ENCODE data around the gene IGF1R. TPM values are rescaled to one million over a fixed set of nuclear protein-coding genes. Genes with fewer than 3 reads are reported as not detected.

Gene IGF1R
- total and polyA plus RNA-seq, 2 donors (not counting 3 experiments of a cell fraction or from before 2014, with no cell fraction given), result 16.1 to 59.1 TPM

- H4K20me1 ChIP-seq (replicated peaks; ENCODE audit: control insufficient read depth, extremely low read depth, insufficient read depth, low read length), result no peaks in the 10 kb centered on the region
- ChIA-PET CTCF (interaction anchor here (0.6 to 1.0 kb wide), 2 partner anchors 9 to 406 kb away, joined by 3 read pairs; no protein-coding TSS in a partner anchor), POLR2A (no interaction called here)
- TF ChIP-seq CTCF (IDR thresholded peaks at IDR 0.05; ENCODE audit: extremely low read depth in 1 of 2, insufficient read depth in 1 of 2, low read depth in 1 of 2, low read length in 2 of 2), result no peak
- TF ChIP-seq JUN (IDR thresholded peaks at IDR 0.05; ENCODE audit: borderline replicate concordance, insufficient read depth, insufficient read length, low read depth), result no peak
- no peak for TF ChIP-seq GATA2 (IDR thresholded peaks at IDR 0.05; ENCODE audit: insufficient read depth, insufficient read length, low read depth, low read length)
- TF ChIP-seq POLR2AphosphoS5 (IDR thresholded peaks at IDR 0.05; ENCODE audit: insufficient read depth, low read depth, low read length), result no peak
- no peak for TF ChIP-seq FOS (IDR thresholded peaks at IDR 0.05; ENCODE audit: borderline replicate concordance, insufficient read depth, low read length)
- no peak for TF ChIP-seq MAX (IDR thresholded peaks at IDR 0.05; ENCODE audit: insufficient read depth, insufficient read length)
- no peak for TF ChIP-seq POLR2A (IDR thresholded peaks at IDR 0.05; ENCODE audit: low read depth, low read length)
- no peak for TF ChIP-seq EZH2 (IDR thresholded peaks at IDR 0.05; ENCODE audit: borderline replicate concordance, low read depth, low read length, severe bottlenecking)
- no peak for TF ChIP-seq MYC (IDR thresholded peaks at IDR 0.05; ENCODE audit: low read depth, low read length)
- H3K27me3 ChIP-seq (ENCODE audit: control insufficient read depth in 2 of 2, insufficient read depth in 2 of 2, low read length in 2 of 2), result no peaks in the 10 kb centered on the region
- H3K9me1 ChIP-seq (replicated peaks; ENCODE audit: control insufficient read depth, extremely low read depth, insufficient read depth, low read length), result no peaks in the 10 kb centered on the region
- H3K9ac ChIP-seq (replicated peaks; ENCODE audit: extremely low read depth, insufficient read depth, low read length), result no peak overlapping the region
- peaks cover 4 to 39% of the 10 kb centered on the region in 2 experiments for H3K36me3 ChIP-seq (ENCODE audit: control insufficient read depth in 2 of 2, extremely low read depth in 1 of 2, insufficient read depth in 2 of 2, low read length in 2 of 2)
- H3K4me2 ChIP-seq (ENCODE audit: insufficient read depth, low read length), result no peak overlapping the region
- no peaks in the 10 kb centered on the region for H3K79me2 ChIP-seq (ENCODE audit: control insufficient read depth, insufficient read depth, low read length)
- no peak overlapping the region for H2AFZ ChIP-seq (ENCODE audit: low read depth, low read length)
- H3K4me1 ChIP-seq (ENCODE audit: control insufficient read depth, extremely low read depth, insufficient read depth, low read length), result peaks cover 3% of the 10 kb centered on the region
- dilution Hi-C loops (cut with MboI; ENCODE audit: extremely low pct_ligation_motif_present, low sequenced_read_pairs), result no loop called here
- intact Hi-C loops (cut with micrococcal nuclease), result no loop called here
- FAIRE-seq (no peak), DNase-seq (ENCODE audit: low read depth, low spot score) (no peak)
- no TSS peak for BruUV-seq (replicated peaks)
- H3K27ac ChIP-seq (ENCODE audit: insufficient read depth, low read depth, low read length), result no peak overlapping the region
- no peaks in the 10 kb centered on the region for H3K9me3 ChIP-seq (replicated peaks; ENCODE audit: control insufficient read depth, insufficient read depth, low read length)
- no peak overlapping the region for H3K4me3 ChIP-seq (replicated peaks in 1 of 3; ENCODE audit: insufficient read depth in 1 of 3, low read depth in 1 of 3, low read length in 3 of 3)
Observed at GRCh38 chr15:98948456-98948855, 300.1 kb downstream of the IGF1R start.
